Measurements from ENCODE around the gene CIBAR2. TPM values are rescaled to one million over a fixed set of nuclear protein-coding genes. Genes with fewer than 3 reads are reported as not detected.
"Not testable (repeated sequence)": the region's sequence is repeated elsewhere in the genome, so short reads cannot be mapped to it uniquely, and the experiment has no call there.

The CIBAR2 gene
- total and polyA plus RNA-seq, 2 experiments from 2014 or later: not detected

- Histone ChIP-seq H2AFZ (no peak overlapping the region), H3K27me3 (replicated peaks; ENCODE audit: insufficient read depth) (no peaks in the 10 kb centered on the region), H4K20me1 (ENCODE audit: insufficient read depth) (no peaks in the 10 kb centered on the region), H3K36me3 (ENCODE audit: low read depth) (no peaks in the 10 kb centered on the region), H3K9me2 (ENCODE audit: insufficient read depth) (no peaks in the 10 kb centered on the region), H3K4me2 (ENCODE audit: unreplicated experiment) (no peak overlapping the region), H3K9ac (no peak overlapping the region), H3F3A (ENCODE audit: insufficient read depth) (peaks cover 6% of the 10 kb centered on the region), H3K9me3 (ENCODE audit: low read depth) (no peaks in the 10 kb centered on the region), H3K4me1 (ENCODE audit: insufficient read depth) (peaks cover 14% of the 10 kb centered on the region), H3K27ac (no peak overlapping the region), H3K79me2 (ENCODE audit: insufficient read depth) (no peaks in the 10 kb centered on the region), H3K4me3 (no peak overlapping the region)
- WGBS, 2 experiments (ENCODE audit: low coverage in 1 of 2, low lambda C conversion rate in 2 of 2, missing lambda C conversion rate in 2 of 2): 91 to 94% methylated on average over 11 of the region's 11 CpGs
- DNase-seq: no peak
- TF ChIP-seq EZH2phosphoT487 (IDR thresholded peaks at IDR 0.05; ENCODE audit: insufficient read depth, low read depth): no peak
- TF ChIP-seq EZH2 (IDR thresholded peaks at IDR 0.05; ENCODE audit: insufficient read depth, poor library complexity, severe bottlenecking): no peak
- in situ Hi-C loops (cut with MboI): no loop called here
These were observed 12.5 kb upstream of the CIBAR2 start for GRCh38 chr16:85124636-85125346.

GRCh38 chr16:85123891-85124635 lies 11.8 kb upstream of the CIBAR2 start:
- Histone ChIP-seq H3K79me2 (ENCODE audit: insufficient read depth) (no peaks in the 10 kb centered on the region), H3K27ac (peak overlapping the region; percentile 50), H3F3A (ENCODE audit: insufficient read depth) (no peaks in the 10 kb centered on the region; the same call in 1 of the 2 replicates), H3K4me2 (ENCODE audit: unreplicated experiment) (no peak overlapping the region), H3K9me3 (ENCODE audit: low read depth) (no peaks in the 10 kb centered on the region), H3K9me2 (ENCODE audit: insufficient read depth) (no peaks in the 10 kb centered on the region), H3K27me3 (replicated peaks; ENCODE audit: insufficient read depth) (no peaks in the 10 kb centered on the region), H3K4me3 (no peak overlapping the region), H3K9ac (no peak overlapping the region), H4K20me1 (ENCODE audit: insufficient read depth) (no peaks in the 10 kb centered on the region), H3K4me1 (ENCODE audit: insufficient read depth) (peaks cover 11% of the 10 kb centered on the region), H2AFZ (no peak overlapping the region), H3K36me3 (ENCODE audit: low read depth) (no peaks in the 10 kb centered on the region)
- in situ Hi-C loops (cut with MboI): no loop called here
- no peak for TF ChIP-seq EZH2 (IDR thresholded peaks at IDR 0.05; ENCODE audit: insufficient read depth, poor library complexity, severe bottlenecking)
- no peak for TF ChIP-seq EZH2phosphoT487 (IDR thresholded peaks at IDR 0.05; ENCODE audit: insufficient read depth, low read depth)
- WGBS, 2 experiments (ENCODE audit: low coverage in 1 of 2, low lambda C conversion rate in 2 of 2, missing lambda C conversion rate in 2 of 2): 83 to 84% methylated on average over 32 to 34 of the region's 34 CpGs
- DNase-seq: peak; percentile 74

- Histone ChIP-seq H3K27ac (peak overlapping the region; percentile 50), H3K4me1 (ENCODE audit: insufficient read depth) (peaks cover 11% of the 10 kb centered on the region)
- H4K20me1 ChIP-seq (ENCODE audit: insufficient read depth); H3K4me3 ChIP-seq; H3K4me2 ChIP-seq (ENCODE audit: unreplicated experiment); H3K36me3 ChIP-seq (ENCODE audit: low read depth); H3F3A ChIP-seq (ENCODE audit: insufficient read depth); H3K9ac ChIP-seq; H2AFZ ChIP-seq; in situ Hi-C loops (cut with MboI); DNase-seq; H3K79me2 ChIP-seq (ENCODE audit: insufficient read depth); H3K9me2 ChIP-seq (ENCODE audit: insufficient read depth); H3K9me3 ChIP-seq (ENCODE audit: low read depth); H3K27me3 ChIP-seq (replicated peaks; ENCODE audit: insufficient read depth): not testable (repeated sequence)
- WGBS, 2 experiments (ENCODE audit: low coverage in 1 of 2, low lambda C conversion rate in 2 of 2, missing lambda C conversion rate in 2 of 2): 95 to 98% methylated on average over 6 of the region's 6 CpGs
These were observed 11.2 kb upstream of the CIBAR2 start for GRCh38 chr16:85123441-85123840.

- H3K9me3 ChIP-seq (ENCODE audit: low read depth): no peaks in the 10 kb centered on the region
- H3K9ac ChIP-seq: no peak overlapping the region
- H3K27me3 ChIP-seq (replicated peaks; ENCODE audit: insufficient read depth): no peaks in the 10 kb centered on the region
- 0 out of 2 replicates have a peak, but pooled peaks cover 5% of the 10 kb centered on the region for H3F3A ChIP-seq (ENCODE audit: insufficient read depth)
- H3K4me2 ChIP-seq (ENCODE audit: unreplicated experiment): no peak overlapping the region
- no peaks in the 10 kb centered on the region for H3K4me1 ChIP-seq (ENCODE audit: insufficient read depth)
- TF ChIP-seq EZH2phosphoT487 (IDR thresholded peaks at IDR 0.05; ENCODE audit: insufficient read depth, low read depth) (no peak), EZH2 (IDR thresholded peaks at IDR 0.05; ENCODE audit: insufficient read depth, poor library complexity, severe bottlenecking) (no peak)
- H3K79me2 ChIP-seq (ENCODE audit: insufficient read depth): no peaks in the 10 kb centered on the region
- 93 to 96% methylated on average over 4 of the region's 4 CpGs for WGBS, 2 experiments (ENCODE audit: low coverage in 1 of 2, low lambda C conversion rate in 2 of 2, missing lambda C conversion rate in 2 of 2)
- no peak overlapping the region for H2AFZ ChIP-seq
- in situ Hi-C loops (cut with MboI): no loop called here
- DNase-seq: no peak
- no peak overlapping the region for H3K4me3 ChIP-seq
- no peaks in the 10 kb centered on the region for H3K36me3 ChIP-seq (ENCODE audit: low read depth)
- H3K27ac ChIP-seq: no peak overlapping the region
- no peaks in the 10 kb centered on the region for H3K9me2 ChIP-seq (ENCODE audit: insufficient read depth)
- no peaks in the 10 kb centered on the region for H4K20me1 ChIP-seq (ENCODE audit: insufficient read depth)
These were observed 7.7 kb upstream of the CIBAR2 start for GRCh38 chr16:85120006-85120340.
